Memory B cell (primary cell): ENCODE data around the gene TMEM184B.

Experiments used
- ATAC-seq: fragments of 150-1000 bp; cut with Tn5 transposase; 2 replicates; pipeline ENCODE4 v1.10.0; 2021; ENCODE audit warnings: low read depth, mild to moderate bottlenecking, moderate library complexity
- DNase-seq, 2 donors: peaks; one replicate each; pipeline ENCODE4 v3.0.0; 2022; ENCODE audit warnings: low spot score in 2 of 2
- H3K27ac Mint-ChIP-seq: one replicate; pipeline ENCODE4 v1.8.0; 2022; ENCODE audit warnings: mild to moderate bottlenecking, moderate library complexity, mixed read lengths
- H3K27me3 Mint-ChIP-seq: one replicate; pipeline ENCODE4 v1.8.0; 2022; ENCODE audit warnings: mixed read lengths
- H3K36me3 Mint-ChIP-seq: one replicate; pipeline ENCODE4 v1.8.0; 2022; ENCODE audit warnings: mild to moderate bottlenecking, mixed read lengths
- H3K4me1 Mint-ChIP-seq: one replicate; pipeline ENCODE4 v1.8.0; 2022; ENCODE audit warnings: mixed read lengths
- H3K4me3 Mint-ChIP-seq: one replicate; pipeline ENCODE4 v1.8.0; 2022; ENCODE audit warnings: mild to moderate bottlenecking, moderate library complexity, mixed read lengths
- H3K9me3 Mint-ChIP-seq: one replicate; pipeline ENCODE4 v1.8.0; 2022; ENCODE audit warnings: mixed read lengths

TMEM184B gene

GRCh38 chr22:38312261-38312800 lies 39.5 kb upstream of the TMEM184B start:
- H3K4me1 Mint-ChIP-seq = peaks cover 60% of the 10 kb centered on the region
- no peak for ATAC-seq
- H3K9me3 Mint-ChIP-seq = no peaks in the 10 kb centered on the region
- peak overlapping the region; percentile 43 for H3K27ac Mint-ChIP-seq
- peaks cover 2% of the 10 kb centered on the region for H3K36me3 Mint-ChIP-seq
- peak overlapping the region; percentile 68 for H3K4me3 Mint-ChIP-seq
- DNase-seq = no peak
- H3K27me3 Mint-ChIP-seq = no peaks in the 10 kb centered on the region

GRCh38 chr22:38311323-38311620 lies 38.5 kb upstream of the TMEM184B start:
- H3K27ac Mint-ChIP-seq = peak overlapping the region; percentile 43
- no peaks in the 10 kb centered on the region for H3K27me3 Mint-ChIP-seq
- DNase-seq (no peak), ATAC-seq (peak; percentile 67)
- peak overlapping the region; percentile 68 for H3K4me3 Mint-ChIP-seq
- H3K36me3 Mint-ChIP-seq = peaks cover 2% of the 10 kb centered on the region
- H3K9me3 Mint-ChIP-seq = no peaks in the 10 kb centered on the region
- H3K4me1 Mint-ChIP-seq = peaks cover 60% of the 10 kb centered on the region

- Mint-ChIP-seq H3K27me3 (no peaks in the 10 kb centered on the region), H3K9me3 (no peaks in the 10 kb centered on the region), H3K4me3 (peak overlapping the region; percentile 68), H3K36me3 (peaks cover 2% of the 10 kb centered on the region), H3K4me1 (peaks cover 62% of the 10 kb centered on the region), H3K27ac (peak overlapping the region; percentile 43)
- DNase-seq = no peak
- ATAC-seq = peak; percentile 2
Observed at GRCh38 chr22:38310518-38311322, 37.9 kb upstream of the TMEM184B start.

GRCh38 chr22:38309614-38310517 lies 37.1 kb upstream of the TMEM184B start:
- Mint-ChIP-seq H3K4me3 (no peak overlapping the region), H3K27ac (no peak overlapping the region), H3K27me3 (no peaks in the 10 kb centered on the region), H3K9me3 (no peaks in the 10 kb centered on the region), H3K36me3 (peaks cover 2% of the 10 kb centered on the region), H3K4me1 (peaks cover 58% of the 10 kb centered on the region)
- DNase-seq (no peak), ATAC-seq (no peak)

GRCh38 chr22:38308791-38309498 lies 36.1 kb upstream of the TMEM184B start:
- Mint-ChIP-seq H3K27ac (peak overlapping the region; percentile 13), H3K4me1 (peaks cover 51% of the 10 kb centered on the region), H3K9me3 (no peaks in the 10 kb centered on the region), H3K27me3 (no peaks in the 10 kb centered on the region), H3K4me3 (no peak overlapping the region), H3K36me3 (peaks cover 2% of the 10 kb centered on the region)
- no peak for DNase-seq
- no peak for ATAC-seq

- ATAC-seq (peak; percentile 91), DNase-seq (peak; percentile 38 to 48)
- Mint-ChIP-seq H3K27ac (peak overlapping the region; percentile 70), H3K36me3 (peaks cover 6% of the 10 kb centered on the region), H3K4me3 (peak overlapping the region; percentile 53), H3K9me3 (no peaks in the 10 kb centered on the region), H3K4me1 (peaks cover 24% of the 10 kb centered on the region), H3K27me3 (no peaks in the 10 kb centered on the region)
Observed at GRCh38 chr22:38305471-38306448, 33.0 kb upstream of the TMEM184B start.

- Mint-ChIP-seq H3K27me3 (no peaks in the 10 kb centered on the region), H3K4me1 (peaks cover 21% of the 10 kb centered on the region), H3K9me3 (no peaks in the 10 kb centered on the region), H3K27ac (no peak overlapping the region), H3K36me3 (peaks cover 15% of the 10 kb centered on the region), H3K4me3 (no peak overlapping the region)
- DNase-seq (no peak), ATAC-seq (no peak)
Observed at GRCh38 chr22:38304526-38304925, 31.7 kb upstream of the TMEM184B start.

- Mint-ChIP-seq H3K27ac (no peak overlapping the region), H3K4me1 (peaks cover 19% of the 10 kb centered on the region)
- no peak for ATAC-seq
Observed at GRCh38 chr22:38303974-38304373, 31.2 kb upstream of the TMEM184B start.

GRCh38 chr22:38302906-38303305 lies 30.1 kb upstream of the TMEM184B start:
- Mint-ChIP-seq H3K27me3 (no peaks in the 10 kb centered on the region), H3K27ac (no peak overlapping the region)
- ATAC-seq = no peak

More at GRCh38 chr22:38303974-38304373, 31.2 kb upstream of the TMEM184B start:
- Mint-ChIP-seq H3K27me3 (no peaks in the 10 kb centered on the region), H3K4me3 (no peak overlapping the region), H3K36me3 (peaks cover 15% of the 10 kb centered on the region), H3K9me3 (no peaks in the 10 kb centered on the region)
- no peak for DNase-seq

GRCh38 chr22:38300946-38301345 lies 28.1 kb upstream of the TMEM184B start:
- no peaks in the 10 kb centered on the region for H3K27me3 Mint-ChIP-seq
- DNase-seq (no peak), ATAC-seq (no peak)
- H3K27ac Mint-ChIP-seq = no peak overlapping the region
- H3K36me3 Mint-ChIP-seq = peaks cover 18% of the 10 kb centered on the region
- peaks cover 11% of the 10 kb centered on the region for H3K4me1 Mint-ChIP-seq
- H3K4me3 Mint-ChIP-seq = no peak overlapping the region
- H3K9me3 Mint-ChIP-seq = no peaks in the 10 kb centered on the region

More at GRCh38 chr22:38302906-38303305, 30.1 kb upstream of the TMEM184B start:
- Mint-ChIP-seq H3K9me3 (no peaks in the 10 kb centered on the region), H3K4me3 (no peak overlapping the region), H3K36me3 (peaks cover 19% of the 10 kb centered on the region), H3K4me1 (peaks cover 16% of the 10 kb centered on the region)
- DNase-seq = no peak

- Mint-ChIP-seq H3K4me3 (no peak overlapping the region), H3K36me3 (peaks cover 18% of the 10 kb centered on the region)
Observed at GRCh38 chr22:38300197-38300945, 27.6 kb upstream of the TMEM184B start.

GRCh38 chr22:38299770-38300102 lies 26.9 kb upstream of the TMEM184B start:
- no peak overlapping the region for H3K4me3 Mint-ChIP-seq

More at GRCh38 chr22:38300197-38300945, 27.6 kb upstream of the TMEM184B start:
- DNase-seq (no peak), ATAC-seq (no peak)
- H3K9me3 Mint-ChIP-seq = no peaks in the 10 kb centered on the region
- H3K27ac Mint-ChIP-seq = no peak overlapping the region
- peaks cover 6% of the 10 kb centered on the region for H3K4me1 Mint-ChIP-seq
- H3K27me3 Mint-ChIP-seq = no peaks in the 10 kb centered on the region

More at GRCh38 chr22:38299770-38300102, 26.9 kb upstream of the TMEM184B start:
- ATAC-seq (no peak), DNase-seq (no peak)
- H3K9me3 Mint-ChIP-seq = no peaks in the 10 kb centered on the region
- H3K4me1 Mint-ChIP-seq = peaks cover 4% of the 10 kb centered on the region
- H3K36me3 Mint-ChIP-seq = peaks cover 18% of the 10 kb centered on the region
- H3K27ac Mint-ChIP-seq = no peak overlapping the region
- H3K27me3 Mint-ChIP-seq = no peaks in the 10 kb centered on the region
